22Rv1 (cell line): ENCODE data around the gene ARHGAP21.
A peak's percentile ranks its signal among the peaks of the same experiment; 100 is the strongest.
"Not testable (repeated sequence)": the region's sequence is repeated elsewhere in the genome, so short reads cannot be mapped to it uniquely, and the experiment has no call there.

Experiments used
- H3K27ac ChIP-seq: fragments of 450-650 bp; 2 replicates; pipeline ENCODE4 v1.5.1; 2017
- CTCF ChIP-seq: fragments of 450-650 bp; IDR thresholded peaks from 2 replicates; pipeline ENCODE4 v1.5.1; 2017; ENCODE audit warnings: mild to moderate bottlenecking
- ZFX ChIP-seq: fragments of 450-650 bp; IDR thresholded peaks from 2 replicates; pipeline ENCODE4 v1.6.1; 2017; ENCODE audit warnings: antibody characterized with exemption, borderline replicate concordance

The ARHGAP21 gene

GRCh38 chr10:24730811-24731210 lies 7.1 kb upstream of the ARHGAP21 start:
- no peak for TF ChIP-seq ZFX
- no peak for TF ChIP-seq CTCF
- no peak overlapping the region for H3K27ac ChIP-seq

GRCh38 chr10:24727786-24728185 lies 4.1 kb upstream of the ARHGAP21 start:
- H3K27ac ChIP-seq = no peak overlapping the region
- TF ChIP-seq ZFX (no peak), CTCF (no peak)

- no peak overlapping the region for H3K27ac ChIP-seq
- TF ChIP-seq ZFX (no peak), CTCF (no peak)
These were observed 2.9 kb upstream of the ARHGAP21 start for GRCh38 chr10:24726626-24727025.

GRCh38 chr10:24726029-24726428 lies 2.3 kb upstream of the ARHGAP21 start:
- H3K27ac ChIP-seq = not testable (repeated sequence)

- H3K27ac ChIP-seq = peak overlapping the region; percentile 88
These were observed 918 bp upstream of the ARHGAP21 start for GRCh38 chr10:24724381-24725228.

GRCh38 chr10:24723386-24723787 lies 300 bp downstream of the ARHGAP21 start:
- peak overlapping the region; percentile 88 for H3K27ac ChIP-seq

More at GRCh38 chr10:24724381-24725228, 918 bp upstream of the ARHGAP21 start:
- TF ChIP-seq ZFX = no peak
- TF ChIP-seq CTCF = no peak

GRCh38 chr10:24722676-24723385 lies 856 bp downstream of the ARHGAP21 start:
- peak overlapping the region; percentile 88 for H3K27ac ChIP-seq
- TF ChIP-seq ZFX (no peak), CTCF (no peak)

More at GRCh38 chr10:24723386-24723787, 300 bp downstream of the ARHGAP21 start:
- TF ChIP-seq ZFX (no peak), CTCF (0 out of 2 replicates have a peak, but pooled peaks have one; percentile 0)
